Activated CD8-positive, alpha-beta T cell treated with anti-CD3 and anti-CD28 coated beads for 36 hours (primary cell): Measurements from ENCODE around the gene ATG101. TPM values are rescaled to one million over a fixed set of nuclear protein-coding genes. Genes with fewer than 3 reads are reported as not detected.

Experiments
- ATAC-seq: fragments of 200-7000 bp; cut with Tn5 transposase; one replicate; pipeline ENCODE4 v1.10.0; 2021; ENCODE audit warnings: mild to moderate bottlenecking, moderate library complexity
- CTCF ChIA-PET: fragments of 350-600 bp; sonication (Branson Sonifier 250); formaldehyde crosslinking; loops from one replicate; lab custom pipeline; 2021; ENCODE audit warnings: antibody characterized with exemption; lab: Charles Lee
- POLR2A ChIA-PET: fragments of 350-600 bp; sonication (Branson Sonifier 250); formaldehyde crosslinking; loops from one replicate; lab custom pipeline; 2021; ENCODE audit warnings: antibody characterized with exemption; lab: Charles Lee
- DNase-seq: peaks from one replicate; pipeline ENCODE4 v3.0.0-alpha.2; 2020
- H3K27ac Mint-ChIP-seq: one replicate; pipeline ENCODE4 v1.8.0; 2021; ENCODE audit warnings: mild to moderate bottlenecking, mixed read lengths
- H3K27me3 Mint-ChIP-seq: one replicate; pipeline ENCODE4 v1.8.0; 2021; ENCODE audit warnings: mixed read lengths
- H3K36me3 Mint-ChIP-seq: one replicate; pipeline ENCODE4 v1.8.0; 2021; ENCODE audit warnings: low read depth, mixed read lengths
- H3K4me1 Mint-ChIP-seq: one replicate; pipeline ENCODE4 v1.8.0; 2021; ENCODE audit warnings: low read depth, mixed read lengths
- H3K4me3 Mint-ChIP-seq: one replicate; pipeline ENCODE4 v1.8.0; 2021; ENCODE audit warnings: mild to moderate bottlenecking, moderate library complexity, mixed read lengths
- H3K9me3 Mint-ChIP-seq: one replicate; pipeline ENCODE4 v1.8.0; 2021; ENCODE audit warnings: mixed read lengths
- CTCF ChIP-seq: fragments of 200-600 bp; IDR thresholded peaks from one replicate; pipeline ENCODE4 v1.8.0; 2022; ENCODE audit warnings: antibody characterized with exemption, mild to moderate bottlenecking
- intact Hi-C: fragments of 100-400 bp; cut with micrococcal nuclease; formaldehyde crosslinking; loops from one replicate; pipeline ENCODE4 v1.10.0; 2022
- total RNA-seq, 2 experiments: library from RNA; stranded (reverse); gene quantifications; one replicate each; pipeline ENCODE4 v1.2.3, GENCODE V29; 2021

Gene ATG101
- total RNA-seq, 2 experiments from 2014 or later = 25.6 to 28.4 TPM

GRCh38 chr12:52035190-52035589 lies 34.6 kb upstream of the ATG101 start:
- CTCF ChIA-PET = interaction anchor here (0.8 to 19.6 kb wide), 5 partner anchors 11 to 86 kb away, joined by 3 to 313 read pairs (median 3); no protein-coding TSS in a partner anchor
- Mint-ChIP-seq H3K4me1 (peaks cover 61% of the 10 kb centered on the region), H3K27me3 (no peaks in the 10 kb centered on the region), H3K27ac (no peak overlapping the region), H3K4me3 (no peak overlapping the region), H3K9me3 (no peaks in the 10 kb centered on the region), H3K36me3 (peaks cover 7% of the 10 kb centered on the region)
- POLR2A ChIA-PET = interaction anchor here (2.2 kb wide), 1 partner anchor 10 kb away, joined by 6 read pairs; no protein-coding TSS in a partner anchor
- intact Hi-C loops = no loop called here
- TF ChIP-seq CTCF = no peak
- DNase-seq (no peak), ATAC-seq (no peak)

GRCh38 chr12:52035926-52036325 lies 33.9 kb upstream of the ATG101 start:
- DNase-seq (no peak), ATAC-seq (no peak)
- Mint-ChIP-seq H3K4me3 (peak overlapping the region; percentile 65), H3K36me3 (peaks cover 7% of the 10 kb centered on the region), H3K27ac (peak overlapping the region; percentile 71), H3K9me3 (no peaks in the 10 kb centered on the region), H3K4me1 (peaks cover 68% of the 10 kb centered on the region), H3K27me3 (no peaks in the 10 kb centered on the region)
- CTCF ChIA-PET = interaction anchor here (1.2 to 19.6 kb wide), 4 partner anchors 12 to 47 kb away, joined by 3 to 310 read pairs (median 4); no protein-coding TSS in a partner anchor
- POLR2A ChIA-PET = interaction anchor here (1.1 to 2.2 kb wide), 2 partner anchors 10 to 15 kb away, joined by 6 to 9 read pairs; partner anchors contain the start of gene NR4A1
- TF ChIP-seq CTCF = no peak
- intact Hi-C loops = no loop called here

- no peaks in the 10 kb centered on the region for H3K9me3 Mint-ChIP-seq
Measured at GRCh38 chr12:52036587-52037171, 33.1 kb upstream of the ATG101 start.

GRCh38 chr12:52037248-52037861 lies 32.4 kb upstream of the ATG101 start:
- peaks cover 14% of the 10 kb centered on the region for H3K36me3 Mint-ChIP-seq
- peak; percentile 49 for DNase-seq

More at GRCh38 chr12:52036587-52037171, 33.1 kb upstream of the ATG101 start:
- DNase-seq = peak; percentile 84
- H3K27ac Mint-ChIP-seq = peak overlapping the region; percentile 71
- TF ChIP-seq CTCF = no peak
- H3K36me3 Mint-ChIP-seq = peaks cover 8% of the 10 kb centered on the region
- H3K27me3 Mint-ChIP-seq = no peaks in the 10 kb centered on the region
- ATAC-seq = peak; percentile 40
- POLR2A ChIA-PET = interaction anchor here (0.7 to 1.1 kb wide), 2 partner anchors 12 to 15 kb away, joined by 3 to 9 read pairs; partner anchors contain the start of gene NR4A1
- peaks cover 76% of the 10 kb centered on the region for H3K4me1 Mint-ChIP-seq
- intact Hi-C loops = no loop called here
- CTCF ChIA-PET = interaction anchor here (1.3 to 19.6 kb wide), 3 partner anchors 13 to 46 kb away, joined by 4 to 310 read pairs (median 5); partner anchors contain the start of gene NR4A1
- peak overlapping the region; percentile 65 for H3K4me3 Mint-ChIP-seq

More at GRCh38 chr12:52037248-52037861, 32.4 kb upstream of the ATG101 start:
- no peak for TF ChIP-seq CTCF
- intact Hi-C loops = no loop called here
- no peak for ATAC-seq
- Mint-ChIP-seq H3K4me1 (peaks cover 77% of the 10 kb centered on the region), H3K27me3 (no peaks in the 10 kb centered on the region), H3K4me3 (peak overlapping the region; percentile 86), H3K9me3 (no peaks in the 10 kb centered on the region), H3K27ac (peak overlapping the region; percentile 59)
- ChIA-PET CTCF (interaction anchor here (1.1 to 19.6 kb wide), 5 partner anchors 8 to 84 kb away, joined by 4 to 310 read pairs (median 5); partner anchors contain the start of gene NR4A1), POLR2A (interaction anchor here (0.6 to 1.1 kb wide), 3 partner anchors 14 to 1465 kb away, joined by 3 to 9 read pairs (median 3); partner anchors contain the start of gene NR4A1)
